GM13976 (cell line): ENCODE measurements around the gene MYO19.

Experiments
- DNase-seq: peaks from one replicate; pipeline ENCODE4 v3.0.0; 2012; ENCODE audit warnings: low spot score
- in situ Hi-C: fragments of 300-500 bp; cut with MboI; formaldehyde crosslinking; loops from one replicate; pipeline ENCODE4 v1.12.0; 2022; ENCODE audit warnings: low sequenced_read_pairs, mixed read lengths, inconsistent platforms; ENCODE audit not compliant: unreplicated experiment
- TF ChIP-seq, protein P1 (sequence below): IDR thresholded peaks from 2 replicates; pipeline ENCODE4 v1.5.1; 2012; ENCODE audit warnings: borderline replicate concordance, mild to moderate bottlenecking; ENCODE audit not compliant: insufficient read depth; ENCODE audit errors: extremely low read depth, missing control alignments, control extremely low read depth

Gene MYO19

DNA sequence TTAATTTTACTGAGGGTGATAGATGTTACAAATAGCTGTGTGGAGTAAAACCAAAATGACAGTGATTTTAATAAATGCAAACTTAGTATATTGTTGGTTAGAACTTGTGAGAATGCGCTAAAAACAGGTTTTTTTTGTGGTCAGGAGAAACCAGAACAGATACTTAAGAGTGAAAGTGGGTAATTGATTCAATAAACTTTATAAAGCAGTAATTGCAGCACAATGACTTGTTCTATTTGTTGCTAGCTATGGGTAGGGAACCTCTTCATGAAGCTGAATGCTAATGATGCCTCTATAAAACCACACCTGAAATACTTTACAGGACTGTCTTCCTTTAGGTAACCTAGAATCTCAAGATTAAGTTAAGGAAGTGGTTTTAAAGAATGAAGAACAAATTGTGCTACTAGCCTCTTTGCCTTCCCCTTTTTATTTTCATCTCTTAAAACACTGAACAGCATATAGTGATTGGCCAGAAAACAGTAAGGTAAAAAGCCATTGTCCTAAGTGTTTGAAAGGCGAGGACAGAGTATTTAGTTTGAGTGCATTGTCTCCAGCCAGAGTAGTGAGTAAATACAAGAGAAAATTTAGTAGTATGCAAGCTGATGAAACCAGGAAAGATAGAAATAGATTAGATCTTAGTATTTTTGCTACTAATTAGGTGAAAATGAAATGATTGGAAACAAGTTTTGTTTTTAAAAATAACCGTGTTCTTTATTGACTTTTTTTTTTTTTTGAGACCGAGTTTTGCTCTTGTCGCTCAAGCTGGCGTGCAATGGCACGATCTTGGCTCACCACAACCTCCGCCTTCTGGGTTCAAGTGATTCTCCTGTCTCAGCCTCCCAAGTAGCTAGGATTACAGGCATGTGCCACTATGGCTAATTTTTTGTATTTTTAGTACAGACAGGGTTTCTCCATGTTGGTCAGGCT is 16.1 kb upstream of the MYO19 start:
- peak; percentile 51 for DNase-seq
- TF ChIP-seq, protein P1, sequence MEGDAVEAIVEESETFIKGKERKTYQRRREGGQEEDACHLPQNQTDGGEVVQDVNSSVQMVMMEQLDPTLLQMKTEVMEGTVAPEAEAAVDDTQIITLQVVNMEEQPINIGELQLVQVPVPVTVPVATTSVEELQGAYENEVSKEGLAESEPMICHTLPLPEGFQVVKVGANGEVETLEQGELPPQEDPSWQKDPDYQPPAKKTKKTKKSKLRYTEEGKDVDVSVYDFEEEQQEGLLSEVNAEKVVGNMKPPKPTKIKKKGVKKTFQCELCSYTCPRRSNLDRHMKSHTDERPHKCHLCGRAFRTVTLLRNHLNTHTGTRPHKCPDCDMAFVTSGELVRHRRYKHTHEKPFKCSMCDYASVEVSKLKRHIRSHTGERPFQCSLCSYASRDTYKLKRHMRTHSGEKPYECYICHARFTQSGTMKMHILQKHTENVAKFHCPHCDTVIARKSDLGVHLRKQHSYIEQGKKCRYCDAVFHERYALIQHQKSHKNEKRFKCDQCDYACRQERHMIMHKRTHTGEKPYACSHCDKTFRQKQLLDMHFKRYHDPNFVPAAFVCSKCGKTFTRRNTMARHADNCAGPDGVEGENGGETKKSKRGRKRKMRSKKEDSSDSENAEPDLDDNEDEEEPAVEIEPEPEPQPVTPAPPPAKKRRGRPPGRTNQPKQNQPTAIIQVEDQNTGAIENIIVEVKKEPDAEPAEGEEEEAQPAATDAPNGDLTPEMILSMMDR, result no peak
- in situ Hi-C loops, result no loop called here

DNA sequence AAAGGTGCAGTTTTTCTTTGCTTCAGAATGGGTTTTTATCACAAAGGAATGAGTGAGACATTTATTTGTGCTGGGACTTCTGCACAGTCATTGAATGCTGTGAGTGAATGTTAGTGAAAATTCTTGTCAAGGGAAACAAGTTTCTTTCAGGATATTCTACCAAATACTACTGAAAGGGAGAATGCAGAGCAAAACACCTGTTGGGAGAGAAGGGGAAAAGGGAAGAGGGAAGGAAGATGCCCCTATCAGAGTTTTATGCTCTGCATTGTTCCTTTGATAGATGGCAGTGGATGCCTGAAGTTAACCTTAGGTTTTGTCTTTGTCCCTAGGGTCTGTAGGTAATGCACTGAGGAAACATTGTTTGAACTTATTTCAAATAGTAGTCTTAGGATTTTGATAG is 13.1 kb upstream of the MYO19 start:
- TF ChIP-seq, protein P1, result no peak

DNA sequence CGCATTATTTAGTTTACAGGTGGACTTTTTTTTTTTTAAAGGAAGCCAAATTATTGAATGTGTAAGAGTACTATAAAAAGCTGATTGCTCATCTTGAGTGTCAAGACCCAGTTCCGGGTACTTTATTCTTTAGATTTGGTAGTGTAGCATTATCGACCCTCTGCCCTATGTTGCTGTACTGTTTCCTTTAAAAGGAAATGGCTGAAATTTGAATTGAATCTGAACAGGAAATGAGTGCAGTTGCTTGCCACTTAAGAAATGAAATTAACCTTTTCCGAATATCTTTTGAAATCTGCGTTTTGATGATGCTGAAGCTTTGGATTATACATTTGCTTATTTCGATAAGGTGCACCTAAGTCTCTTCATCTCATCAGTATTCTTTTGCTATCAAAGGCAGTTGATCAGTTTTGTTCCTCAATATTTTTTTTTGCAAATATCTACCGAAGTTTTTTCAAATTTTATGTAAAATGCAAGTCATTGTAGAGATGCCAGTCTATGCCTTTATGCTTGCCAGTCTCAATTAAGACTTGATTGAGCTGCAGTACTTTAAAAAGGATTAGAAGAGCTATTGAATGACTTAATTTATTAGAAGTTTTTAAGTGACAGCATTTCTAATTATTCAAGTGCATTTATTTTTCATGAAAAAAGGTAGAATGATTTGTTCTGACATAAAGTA is 11.9 kb upstream of the MYO19 start:
- TF ChIP-seq, protein P1, result no peak
- in situ Hi-C loops, result no loop called here
- no peak for DNase-seq

More for the DNA sequence above, 13.1 kb upstream of the MYO19 start:
- in situ Hi-C loops, result no loop called here
- no peak for DNase-seq

DNA sequence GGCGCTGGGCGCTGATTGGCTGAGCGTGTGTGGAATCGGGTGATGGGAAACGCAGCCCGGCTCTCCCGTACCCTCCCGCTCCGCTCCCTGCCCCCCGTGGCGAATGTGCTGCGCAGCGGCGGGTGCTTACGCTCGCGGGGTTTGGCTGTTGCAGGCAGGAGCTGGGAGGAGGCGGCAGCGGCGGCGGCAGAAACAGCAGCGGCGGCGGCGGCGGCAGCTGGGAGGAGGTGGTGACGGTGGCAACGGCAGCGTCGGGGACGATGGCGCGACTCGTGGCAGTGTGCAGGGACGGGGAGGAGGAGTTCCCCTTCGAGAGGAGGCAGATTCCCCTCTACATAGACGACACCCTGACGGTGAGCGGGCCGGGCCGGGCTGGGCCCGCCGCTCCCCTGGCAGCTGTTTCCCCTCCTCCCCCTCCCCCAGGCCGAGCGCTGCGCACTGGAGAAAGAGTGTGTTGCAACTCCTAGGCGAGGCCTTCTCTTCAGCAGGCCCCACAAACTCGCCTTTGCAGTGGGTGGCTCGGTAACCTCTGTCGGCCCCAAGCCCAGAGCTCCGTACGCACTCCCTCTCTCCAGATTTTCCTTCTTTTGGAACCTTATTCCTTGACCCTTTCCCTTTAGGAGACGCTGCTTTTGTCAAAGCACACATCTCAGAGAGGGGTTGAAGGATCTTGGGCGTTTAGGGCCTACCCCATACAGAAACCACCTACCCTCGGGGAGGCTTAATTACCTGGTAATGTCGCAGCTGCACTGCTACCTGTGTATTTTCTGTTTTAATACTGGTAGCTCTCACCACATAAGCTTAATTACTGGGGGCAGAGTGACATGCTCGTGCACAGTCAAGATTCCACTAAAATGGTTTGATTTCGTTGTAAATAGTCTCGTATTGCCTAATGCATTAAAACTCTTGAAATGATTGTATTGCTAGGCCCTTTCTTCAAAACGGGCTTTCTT is 11.1 kb upstream of the MYO19 start:
- DNase-seq, result peak; percentile 96
- in situ Hi-C loops, result no loop called here
- TF ChIP-seq, protein P1, result no peak

DNA sequence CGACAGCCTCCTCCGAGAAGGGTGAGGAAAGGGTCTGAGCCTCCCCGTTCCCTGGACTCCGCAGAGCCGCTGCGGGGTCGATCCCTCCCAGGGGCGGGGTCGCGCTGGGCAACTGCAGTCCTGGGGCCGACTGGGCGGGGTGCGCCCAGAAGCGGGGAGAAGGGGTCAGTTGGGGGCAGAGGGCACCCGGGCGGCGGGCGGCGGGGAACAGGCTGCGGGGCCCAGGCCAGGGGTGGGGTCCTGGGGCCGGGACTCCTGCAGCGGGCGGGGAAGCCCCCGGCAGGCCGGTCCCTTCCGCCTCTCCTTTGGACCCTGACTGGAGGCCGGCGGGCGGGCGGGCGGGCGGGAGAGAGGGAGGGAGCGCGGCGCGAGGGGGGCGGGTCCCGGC is 10.4 kb upstream of the MYO19 start:
- DNase-seq, result no peak
- TF ChIP-seq, protein P1, result no peak
- in situ Hi-C loops, result no loop called here
